Lower lobe of right lung (tissue), 2 donors: ENCODE data around the gene GALR3. TPM values are rescaled to one million over a fixed set of nuclear protein-coding genes. Genes with fewer than 3 reads are reported as not detected.

ENCODE experiments used
- ATAC-seq, 2 donors: fragments of 200-7000 bp; cut with Tn5 transposase; one replicate each; pipeline ENCODE4 v1.9.1; 2020 to 2022; ENCODE audit warnings: mild to moderate bottlenecking in 2 of 2, moderate library complexity in 2 of 2
- DNase-seq: peaks from one replicate; pipeline ENCODE4 v3.0.0-alpha.2; 2020
- H3K27ac ChIP-seq: fragments of 200-600 bp; one replicate; pipeline ENCODE4 v1.8.0; 2022
- H3K27me3 ChIP-seq: fragments of 200-600 bp; one replicate; pipeline ENCODE4 v1.8.0; 2022; ENCODE audit warnings: low read depth
- H3K36me3 ChIP-seq: fragments of 200-600 bp; one replicate; pipeline ENCODE4 v1.8.0; 2022; ENCODE audit warnings: mild to moderate bottlenecking
- H3K4me1 ChIP-seq: fragments of 200-600 bp; one replicate; pipeline ENCODE4 v1.8.0; 2022
- H3K4me3 ChIP-seq: fragments of 200-600 bp; one replicate; pipeline ENCODE4 v1.8.0; 2022; ENCODE audit warnings: mild to moderate bottlenecking
- H3K9me3 ChIP-seq: fragments of 200-600 bp; one replicate; pipeline ENCODE4 v1.8.0; 2022
- CTCF ChIP-seq: fragments of 200-600 bp; IDR thresholded peaks from one replicate; pipeline ENCODE4 v1.8.0; 2022; ENCODE audit warnings: antibody characterized with exemption, mild to moderate bottlenecking
- intact Hi-C: fragments of 100-400 bp; cut with DNase I; formaldehyde crosslinking; loops from one replicate; pipeline ENCODE4 v1.11.0; 2022
- total RNA-seq: library from RNA; stranded (reverse); fragmentation: NEBNext Ultra II Directional; extraction: Animal tissue kit (Norgen Biotek cat#: 25700); gene quantifications from one replicate; pipeline ENCODE4 v1.2.1, GENCODE V29; 2021
- donor health status: DM: no; HTN: yes; CAD: no; lungs with severe emphysema.

GALR3 gene
- total RNA-seq, 1 donor from 2014 or later, result not detected

GRCh38 chr22:37778370-37779009 lies 44.7 kb upstream of the GALR3 start:
- DNase-seq (no peak), ATAC-seq (no peak)
- Histone ChIP-seq H3K9me3 (no peaks in the 10 kb centered on the region), H3K27me3 (no peaks in the 10 kb centered on the region), H3K36me3 (peaks cover 16% of the 10 kb centered on the region), H3K27ac (no peak overlapping the region), H3K4me1 (peaks cover 10% of the 10 kb centered on the region), H3K4me3 (no peak overlapping the region)
- no peak for TF ChIP-seq CTCF
- intact Hi-C loops, result no loop called here

- Histone ChIP-seq H3K36me3 (no peaks in the 10 kb centered on the region), H3K4me3 (no peak overlapping the region), H3K27me3 (no peaks in the 10 kb centered on the region), H3K27ac (no peak overlapping the region), H3K9me3 (no peaks in the 10 kb centered on the region), H3K4me1 (peaks cover 10% of the 10 kb centered on the region)
- TF ChIP-seq CTCF, result no peak
- intact Hi-C loops, result no loop called here
- ATAC-seq (no peak), DNase-seq (no peak)
Measured at GRCh38 chr22:37781434-37782059, 41.6 kb upstream of the GALR3 start.

GRCh38 chr22:37782340-37783168 lies 40.6 kb upstream of the GALR3 start:
- intact Hi-C loops, result no loop called here
- H3K27ac ChIP-seq, result no peak overlapping the region
- H3K27me3 ChIP-seq, result no peaks in the 10 kb centered on the region
- no peaks in the 10 kb centered on the region for H3K9me3 ChIP-seq
- no peak overlapping the region for H3K4me3 ChIP-seq
- TF ChIP-seq CTCF, result no peak
- no peaks in the 10 kb centered on the region for H3K36me3 ChIP-seq
- ATAC-seq, result no peak
- H3K4me1 ChIP-seq, result no peaks in the 10 kb centered on the region
- no peak for DNase-seq

GRCh38 chr22:37784829-37785495 lies 38.2 kb upstream of the GALR3 start:
- peak; percentile 68 for DNase-seq
- Histone ChIP-seq H3K27me3 (no peaks in the 10 kb centered on the region), H3K9me3 (no peaks in the 10 kb centered on the region), H3K27ac (no peak overlapping the region), H3K4me1 (no peaks in the 10 kb centered on the region), H3K4me3 (no peak overlapping the region), H3K36me3 (no peaks in the 10 kb centered on the region)
- TF ChIP-seq CTCF, result no peak
- intact Hi-C loops, result no loop called here
- peak; percentile 56 to 73 for ATAC-seq

- Histone ChIP-seq H3K36me3 (no peaks in the 10 kb centered on the region), H3K4me1 (no peaks in the 10 kb centered on the region), H3K4me3 (no peak overlapping the region), H3K27ac (no peak overlapping the region), H3K9me3 (no peaks in the 10 kb centered on the region), H3K27me3 (no peaks in the 10 kb centered on the region)
- intact Hi-C loops, result no loop called here
- ATAC-seq, result no peak
- TF ChIP-seq CTCF, result no peak
- no peak for DNase-seq
Measured at GRCh38 chr22:37790234-37790633, 32.9 kb upstream of the GALR3 start.
